ENCODE measurements around the gene KRT2.

KRT2 gene

GRCh38 chr12:52646613-52647012 lies 5.4 kb downstream of the KRT2 start:
- intact Hi-C loops (cut with DNase I; ENCODE audit: low total_unique reads) = no loop called here
- Histone ChIP-seq H3K27me3 (peaks cover 0 to 20% of the 10 kb centered on the region in 2 donors), H3K36me3 (no peaks in the 10 kb centered on the region), H3K4me1 (peaks cover 0 to 7% (median 2%) of the 10 kb centered on the region in 4 donors), H3K4me3 (no peak overlapping the region), H3K9me3 (no peaks in the 10 kb centered on the region), H3K27ac (no peak overlapping the region)
- TF ChIP-seq, protein P1, sequence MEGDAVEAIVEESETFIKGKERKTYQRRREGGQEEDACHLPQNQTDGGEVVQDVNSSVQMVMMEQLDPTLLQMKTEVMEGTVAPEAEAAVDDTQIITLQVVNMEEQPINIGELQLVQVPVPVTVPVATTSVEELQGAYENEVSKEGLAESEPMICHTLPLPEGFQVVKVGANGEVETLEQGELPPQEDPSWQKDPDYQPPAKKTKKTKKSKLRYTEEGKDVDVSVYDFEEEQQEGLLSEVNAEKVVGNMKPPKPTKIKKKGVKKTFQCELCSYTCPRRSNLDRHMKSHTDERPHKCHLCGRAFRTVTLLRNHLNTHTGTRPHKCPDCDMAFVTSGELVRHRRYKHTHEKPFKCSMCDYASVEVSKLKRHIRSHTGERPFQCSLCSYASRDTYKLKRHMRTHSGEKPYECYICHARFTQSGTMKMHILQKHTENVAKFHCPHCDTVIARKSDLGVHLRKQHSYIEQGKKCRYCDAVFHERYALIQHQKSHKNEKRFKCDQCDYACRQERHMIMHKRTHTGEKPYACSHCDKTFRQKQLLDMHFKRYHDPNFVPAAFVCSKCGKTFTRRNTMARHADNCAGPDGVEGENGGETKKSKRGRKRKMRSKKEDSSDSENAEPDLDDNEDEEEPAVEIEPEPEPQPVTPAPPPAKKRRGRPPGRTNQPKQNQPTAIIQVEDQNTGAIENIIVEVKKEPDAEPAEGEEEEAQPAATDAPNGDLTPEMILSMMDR (IDR thresholded peaks at IDR 0.05) = no peak
- DNase-seq = peak in 1 of 2 donors; percentile 53

- H3K27me3 ChIP-seq = peaks cover 0 to 21% of the 10 kb centered on the region in 2 donors
- TF ChIP-seq, protein P1 (IDR thresholded peaks at IDR 0.05) = no peak
- no peaks in the 10 kb centered on the region for H3K36me3 ChIP-seq
- H3K9me3 ChIP-seq = no peaks in the 10 kb centered on the region
- H3K4me3 ChIP-seq = no peak overlapping the region
- no peak for DNase-seq
- H3K27ac ChIP-seq = no peak overlapping the region
- H3K4me1 ChIP-seq = peaks cover 0 to 6% (median 2%) of the 10 kb centered on the region in 4 donors
- intact Hi-C loops (cut with DNase I; ENCODE audit: low total_unique reads) = no loop called here
These were observed 6.0 kb downstream of the KRT2 start for GRCh38 chr12:52645982-52646381.

DNA sequence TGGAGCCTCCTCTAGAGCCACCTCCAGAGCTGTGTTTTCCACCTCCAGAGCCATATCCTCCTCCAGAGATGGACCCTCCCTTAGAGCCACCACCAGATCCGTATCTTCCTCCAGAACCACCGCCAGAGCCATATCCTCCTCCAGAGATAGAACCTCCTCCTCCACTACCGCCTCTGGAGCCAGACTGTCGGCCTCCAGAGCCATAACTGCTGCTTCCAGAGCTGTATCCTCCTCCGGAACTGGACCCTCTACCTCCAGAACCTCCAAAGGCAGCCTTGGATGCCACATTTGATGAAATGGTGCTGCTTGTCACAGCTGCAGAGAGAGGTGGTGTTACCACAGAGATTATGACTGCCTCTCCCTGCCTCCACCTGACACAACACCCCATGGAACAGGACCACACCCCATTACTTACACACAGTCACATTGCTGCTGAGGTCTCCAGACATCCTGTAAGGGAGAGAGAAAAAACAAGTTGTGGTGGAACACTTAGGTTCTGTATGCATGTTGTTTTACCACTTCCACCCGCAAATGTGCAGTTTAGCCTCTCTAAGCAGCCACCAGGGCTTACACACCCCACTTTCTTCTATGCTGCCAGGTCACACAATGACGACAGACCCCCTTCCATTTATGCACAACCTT lies 6.8 kb downstream of the KRT2 start:
- DNase-seq = peak in 1 of 2 donors; percentile 13
- Histone ChIP-seq H3K27me3 (peaks cover 0 to 21% of the 10 kb centered on the region in 2 donors), H3K4me1 (no peaks in the 10 kb centered on the region), H3K27ac (no peak overlapping the region), H3K36me3 (no peaks in the 10 kb centered on the region), H3K4me3 (no peak overlapping the region), H3K9me3 (no peaks in the 10 kb centered on the region)
- TF ChIP-seq, protein P1 (IDR thresholded peaks at IDR 0.05) = no peak
- intact Hi-C loops (cut with DNase I; ENCODE audit: low total_unique reads) = no loop called here

DNA sequence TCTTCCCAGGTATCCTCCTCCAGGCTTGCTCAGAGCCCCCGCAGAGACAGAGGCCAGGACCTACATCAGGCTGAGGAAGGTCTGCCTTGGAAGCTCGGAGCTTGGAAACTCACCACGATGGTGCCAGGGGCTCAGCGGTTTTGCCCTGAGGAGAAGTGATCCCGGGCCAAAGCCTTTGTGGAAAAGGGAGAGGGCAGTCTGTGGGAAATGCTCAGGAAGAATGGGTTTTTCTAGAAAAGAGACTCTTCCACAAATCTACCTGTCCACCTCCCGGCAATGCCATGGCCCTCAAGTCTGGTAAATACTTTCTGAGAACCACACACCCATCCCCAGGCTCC lies 8.0 kb downstream of the KRT2 start:
- no peak overlapping the region for H3K27ac ChIP-seq
- no peaks in the 10 kb centered on the region for H3K36me3 ChIP-seq
- no peaks in the 10 kb centered on the region for H3K4me1 ChIP-seq
- TF ChIP-seq, protein P1 (IDR thresholded peaks at IDR 0.05) = no peak
- DNase-seq = no peak
- no peaks in the 10 kb centered on the region for H3K9me3 ChIP-seq
- intact Hi-C loops (cut with DNase I; ENCODE audit: low total_unique reads) = no loop called here
- H3K27me3 ChIP-seq = peaks cover 0 to 21% of the 10 kb centered on the region in 2 donors
- no peak overlapping the region for H3K4me3 ChIP-seq

DNA sequence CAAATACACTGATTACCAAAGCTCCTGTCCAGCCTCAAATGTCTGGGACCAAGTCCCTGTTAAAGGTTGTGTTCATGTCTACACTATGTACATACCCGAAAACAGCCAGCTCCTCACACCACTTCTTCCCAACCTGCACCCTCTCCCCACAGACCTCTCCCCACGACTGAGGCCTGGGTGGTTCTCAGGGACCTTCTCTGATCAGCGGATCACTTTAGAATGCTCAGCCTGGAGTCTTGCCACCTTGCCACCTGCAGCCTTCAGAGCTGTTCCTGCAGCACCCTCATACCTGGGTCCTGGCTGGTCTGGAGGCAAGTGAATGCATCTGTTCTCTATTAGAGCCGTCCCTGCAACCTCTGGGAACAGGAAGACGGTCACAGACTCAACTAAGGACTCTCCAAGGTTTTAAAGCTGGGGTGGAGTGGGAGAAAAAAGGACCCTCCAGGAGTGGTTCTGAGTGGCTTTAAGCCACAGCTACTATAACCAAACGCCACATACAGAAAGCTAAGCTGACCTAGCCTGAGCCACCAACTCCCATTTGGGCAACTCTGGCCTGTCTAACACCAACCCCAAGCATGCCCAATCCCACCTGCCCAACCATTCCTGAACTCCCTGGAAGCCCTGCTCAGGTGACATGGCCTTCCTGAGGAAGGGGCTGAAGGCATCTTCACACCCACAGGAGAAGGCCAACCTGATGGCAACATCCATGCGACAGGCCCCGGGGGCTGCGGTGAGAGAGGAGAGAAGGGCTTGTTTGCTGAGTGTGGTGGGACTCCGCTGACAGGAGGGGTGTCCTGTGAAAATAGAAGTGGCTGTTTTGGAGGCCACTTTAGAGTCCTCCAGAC lies 8.6 kb downstream of the KRT2 start:
- H3K36me3 ChIP-seq = no peaks in the 10 kb centered on the region
- peaks cover 0 to 23% of the 10 kb centered on the region in 2 donors for H3K27me3 ChIP-seq
- DNase-seq = peak in 1 of 2 donors; percentile 40
- intact Hi-C loops (cut with DNase I; ENCODE audit: low total_unique reads) = no loop called here
- no peak overlapping the region for H3K27ac ChIP-seq
- TF ChIP-seq, protein P1 (IDR thresholded peaks at IDR 0.05) = no peak
- no peaks in the 10 kb centered on the region for H3K9me3 ChIP-seq
- no peak overlapping the region for H3K4me3 ChIP-seq
- no peaks in the 10 kb centered on the region for H3K4me1 ChIP-seq

Measured in tibial artery (tissue), 4 donors.